HG02943 (cell line): ENCODE measurements around the gene ABCB4.
A peak's percentile ranks its signal among the peaks of the same experiment; 100 is the strongest.
"Not testable (repeated sequence)": the region's sequence is repeated elsewhere in the genome, so short reads cannot be mapped to it uniquely, and the experiment has no call there.

ENCODE experiments used
- ATAC-seq: cut with Tn5 transposase; IDR thresholded peaks from one replicate; pipeline ENCODE4 v1.9.1; 2021; ENCODE audit warnings: mild to moderate bottlenecking, low read depth, moderate library complexity; ENCODE audit not compliant: unreplicated experiment

ABCB4 gene

GRCh38 chr7:87479951-87480350 lies 4.5 kb upstream of the ABCB4 start:
- ATAC-seq: no peak

- ATAC-seq: peak; percentile 1
These were observed 688 bp upstream of the ABCB4 start for GRCh38 chr7:87476179-87476557.

GRCh38 chr7:87474533-87475358 lies 734 bp downstream of the ABCB4 start:
- ATAC-seq: peak; percentile 67

- ATAC-seq: no peak
These were observed 1.5 kb downstream of the ABCB4 start for GRCh38 chr7:87473986-87474385.

GRCh38 chr7:87473192-87473591 lies 2.3 kb downstream of the ABCB4 start:
- no peak for ATAC-seq

GRCh38 chr7:87471473-87471872 lies 4.0 kb downstream of the ABCB4 start:
- no peak for ATAC-seq

GRCh38 chr7:87469204-87469603 lies 6.3 kb downstream of the ABCB4 start:
- not testable (repeated sequence) for ATAC-seq

- not testable (repeated sequence) for ATAC-seq
These were observed 10.0 kb downstream of the ABCB4 start for GRCh38 chr7:87465534-87465880.

- not testable (repeated sequence) for ATAC-seq
These were observed 10.5 kb downstream of the ABCB4 start for GRCh38 chr7:87464830-87465533.

- ATAC-seq: no peak
These were observed 11.5 kb downstream of the ABCB4 start for GRCh38 chr7:87463982-87464381.

GRCh38 chr7:87460444-87460843 lies 15.0 kb downstream of the ABCB4 start:
- not testable (repeated sequence) for ATAC-seq

GRCh38 chr7:87459941-87460340 lies 15.5 kb downstream of the ABCB4 start:
- ATAC-seq: no peak

- ATAC-seq: no peak
These were observed 17.3 kb downstream of the ABCB4 start for GRCh38 chr7:87458148-87458547.

GRCh38 chr7:87456247-87456646 lies 19.2 kb downstream of the ABCB4 start:
- ATAC-seq: no peak

- ATAC-seq: no peak
These were observed 23.2 kb downstream of the ABCB4 start for GRCh38 chr7:87452279-87452678.

- no peak for ATAC-seq
These were observed 24.3 kb downstream of the ABCB4 start for GRCh38 chr7:87451187-87451586.

GRCh38 chr7:87450706-87451105 lies 24.8 kb downstream of the ABCB4 start:
- ATAC-seq: no peak

- no peak for ATAC-seq
These were observed 27.1 kb downstream of the ABCB4 start for GRCh38 chr7:87448388-87448787.

GRCh38 chr7:87447116-87447635 lies 28.3 kb downstream of the ABCB4 start:
- no peak for ATAC-seq

- ATAC-seq: peak; percentile 70
These were observed 29.6 kb downstream of the ABCB4 start for GRCh38 chr7:87445897-87446296.

GRCh38 chr7:87435546-87435945 lies 39.9 kb downstream of the ABCB4 start:
- no peak for ATAC-seq

- no peak for ATAC-seq
These were observed 42.9 kb downstream of the ABCB4 start for GRCh38 chr7:87432536-87432935.
